Cardiac muscle cell (in vitro differentiated cells and primary cell): Measurements from ENCODE around the gene KPNA4. TPM values are rescaled to one million over a fixed set of nuclear protein-coding genes. Genes with fewer than 3 reads are reported as not detected.

Experiments
- DNase-seq, 2 donors: peaks; one replicate each; pipeline versions ENCODE4 v3.0.0 to v3.0.0-alpha.2; 2010 to 2017; ENCODE audit warnings: low read depth in 1 of 2, low spot score in 1 of 2
- H3K27ac ChIP-seq: fragments of 200-600 bp; sonication (generic); 2 replicates; pipeline ENCODE4 v1.5.1; 2016
- H3K27me3 ChIP-seq: fragments of 200-600 bp; sonication (generic); 2 replicates; pipeline ENCODE4 v1.6.0; 2016; ENCODE audit warnings: control low read depth
- H3K36me3 ChIP-seq: fragments of 200-600 bp; sonication (generic); 2 replicates; pipeline ENCODE4 v1.5.1; 2016; ENCODE audit warnings: control low read depth
- H3K4me1 ChIP-seq: fragments of 200-600 bp; sonication (generic); 2 replicates; pipeline ENCODE4 v1.8.1; 2017; ENCODE audit warnings: low read depth, mild to moderate bottlenecking, mixed run types
- H3K4me3 ChIP-seq: fragments of 200-600 bp; sonication (generic); 2 replicates; pipeline ENCODE4 v1.5.1; 2016; ENCODE audit warnings: mild to moderate bottlenecking
- H3K9me3 ChIP-seq: fragments of 200-600 bp; sonication (generic); 2 replicates; pipeline ENCODE4 v1.5.1; 2017; ENCODE audit warnings: low read depth, mild to moderate bottlenecking, control low read depth
- polyA plus RNA-seq: library from polyadenylated mRNA; unstranded; fragments of >200 nt; fragmentation: Nextera tagmentation; extraction: Ambion mirVana; gene quantifications from 2 replicates; pipeline ENCODE4 v1.2.1, GENCODE V29; 2016
- total RNA-seq: library from RNA; depleted of rRNA; stranded (reverse); fragments of >200 nt; gene quantifications from 2 replicates; pipeline ENCODE4 v1.2.3, GENCODE V29; 2016
- TF ChIP-seq, protein P1 (sequence below): IDR thresholded peaks from 2 replicates; pipeline ENCODE4 v1.5.1; 2012; ENCODE audit warnings: low read depth, mild to moderate bottlenecking, low read length

KPNA4 gene
- total and polyA plus RNA-seq, 2 experiments from 2014 or later: 11.7 to 18.5 TPM

DNA sequence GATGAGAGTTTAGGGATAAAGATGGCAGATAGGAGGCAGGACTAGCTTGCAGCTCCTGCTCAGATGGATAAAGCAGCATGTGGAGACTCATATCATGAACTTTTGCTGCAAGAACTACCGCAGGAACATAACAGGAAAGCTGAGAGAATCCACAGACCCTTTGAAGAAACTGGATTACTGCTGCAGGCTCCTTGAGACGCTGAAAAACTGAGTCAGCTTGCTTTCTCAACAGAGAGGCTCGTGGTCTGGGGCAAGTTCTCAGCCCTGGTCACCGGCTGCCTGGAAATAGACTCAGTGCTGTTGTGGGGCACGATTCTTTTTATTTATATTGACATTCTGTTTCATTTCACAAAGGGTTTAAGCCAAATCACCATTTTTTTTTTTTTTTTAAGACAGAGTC lies 87.0 kb downstream of the KPNA4 start:
- H3K4me1 ChIP-seq: no peaks in the 10 kb centered on the region
- H3K27me3 ChIP-seq: no peaks in the 10 kb centered on the region
- TF ChIP-seq, protein P1, sequence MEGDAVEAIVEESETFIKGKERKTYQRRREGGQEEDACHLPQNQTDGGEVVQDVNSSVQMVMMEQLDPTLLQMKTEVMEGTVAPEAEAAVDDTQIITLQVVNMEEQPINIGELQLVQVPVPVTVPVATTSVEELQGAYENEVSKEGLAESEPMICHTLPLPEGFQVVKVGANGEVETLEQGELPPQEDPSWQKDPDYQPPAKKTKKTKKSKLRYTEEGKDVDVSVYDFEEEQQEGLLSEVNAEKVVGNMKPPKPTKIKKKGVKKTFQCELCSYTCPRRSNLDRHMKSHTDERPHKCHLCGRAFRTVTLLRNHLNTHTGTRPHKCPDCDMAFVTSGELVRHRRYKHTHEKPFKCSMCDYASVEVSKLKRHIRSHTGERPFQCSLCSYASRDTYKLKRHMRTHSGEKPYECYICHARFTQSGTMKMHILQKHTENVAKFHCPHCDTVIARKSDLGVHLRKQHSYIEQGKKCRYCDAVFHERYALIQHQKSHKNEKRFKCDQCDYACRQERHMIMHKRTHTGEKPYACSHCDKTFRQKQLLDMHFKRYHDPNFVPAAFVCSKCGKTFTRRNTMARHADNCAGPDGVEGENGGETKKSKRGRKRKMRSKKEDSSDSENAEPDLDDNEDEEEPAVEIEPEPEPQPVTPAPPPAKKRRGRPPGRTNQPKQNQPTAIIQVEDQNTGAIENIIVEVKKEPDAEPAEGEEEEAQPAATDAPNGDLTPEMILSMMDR: no peak
- H3K27ac ChIP-seq: no peak overlapping the region
- H3K36me3 ChIP-seq: no peaks in the 10 kb centered on the region
- peak in 1 of 2 donors; percentile 48 for DNase-seq
- H3K9me3 ChIP-seq: no peaks in the 10 kb centered on the region
- no peak overlapping the region for H3K4me3 ChIP-seq

DNA sequence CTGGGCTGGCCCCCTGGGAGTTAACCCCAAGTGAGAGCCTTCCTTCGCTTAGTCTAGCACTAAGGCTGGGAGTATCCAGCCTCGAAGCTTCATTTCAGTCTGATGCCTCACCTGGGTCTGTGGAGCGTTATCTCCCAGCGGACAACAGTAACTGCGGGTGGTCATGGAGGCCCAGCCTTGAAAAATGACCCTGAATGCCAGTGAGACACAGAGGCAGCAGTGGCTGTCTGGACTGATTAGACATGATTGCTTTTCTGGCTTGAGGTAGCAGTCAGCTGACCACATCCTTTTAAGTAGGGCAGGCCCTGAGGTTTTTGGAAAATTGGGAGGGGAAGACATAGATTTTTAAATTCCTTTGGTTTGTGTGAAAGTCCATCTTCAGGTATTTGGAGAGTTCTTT lies 87.6 kb downstream of the KPNA4 start:
- DNase-seq: peak in 1 of 2 donors; percentile 2
- H3K4me3 ChIP-seq: no peak overlapping the region
- TF ChIP-seq, protein P1: no peak
- H3K9me3 ChIP-seq: no peaks in the 10 kb centered on the region
- no peaks in the 10 kb centered on the region for H3K4me1 ChIP-seq
- H3K36me3 ChIP-seq: no peaks in the 10 kb centered on the region
- no peaks in the 10 kb centered on the region for H3K27me3 ChIP-seq
- H3K27ac ChIP-seq: no peak overlapping the region

DNA sequence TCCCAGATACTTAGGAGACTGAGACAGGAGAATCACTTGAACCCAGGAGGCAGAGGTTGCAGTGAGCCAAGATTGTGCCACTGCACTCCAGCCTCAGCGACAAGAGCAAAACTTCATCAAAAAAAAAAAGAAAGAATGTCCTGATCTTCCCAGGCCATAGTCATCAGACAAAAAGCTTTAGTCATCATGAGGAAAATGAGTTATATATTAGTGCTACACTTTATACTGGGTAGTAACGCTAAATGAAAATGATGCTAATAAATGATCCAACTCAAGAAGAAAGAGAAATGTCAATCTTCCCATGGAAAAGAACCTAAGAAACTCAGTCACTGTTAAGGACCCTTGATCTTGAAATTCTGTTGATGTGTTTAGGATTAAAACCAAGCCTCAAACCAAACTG lies 89.5 kb downstream of the KPNA4 start:
- H3K36me3 ChIP-seq: no peaks in the 10 kb centered on the region
- TF ChIP-seq, protein P1: no peak
- no peaks in the 10 kb centered on the region for H3K27me3 ChIP-seq
- no peak overlapping the region for H3K27ac ChIP-seq
- H3K9me3 ChIP-seq: no peaks in the 10 kb centered on the region
- H3K4me3 ChIP-seq: no peak overlapping the region
- DNase-seq: no peak
- no peaks in the 10 kb centered on the region for H3K4me1 ChIP-seq

DNA sequence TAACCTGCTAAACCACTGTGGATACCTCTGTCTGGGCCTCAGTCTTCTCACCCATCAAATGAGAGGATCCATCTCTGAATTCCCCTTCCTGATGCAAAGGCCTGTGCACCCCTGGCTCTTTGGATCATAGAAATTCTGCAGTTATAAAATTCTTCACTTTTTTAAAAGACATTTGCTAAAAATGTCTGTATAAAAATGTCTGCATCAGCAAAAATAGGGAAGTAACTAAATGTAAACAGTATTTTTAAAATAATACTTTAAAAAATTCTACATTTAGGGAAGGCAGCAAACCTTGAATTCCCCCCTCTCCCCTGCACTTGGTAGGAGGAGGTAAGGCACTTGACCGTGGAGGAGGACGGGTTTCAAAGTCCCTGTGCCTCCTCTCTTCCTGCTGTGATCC lies 90.2 kb downstream of the KPNA4 start:
- Histone ChIP-seq H3K9me3 (no peaks in the 10 kb centered on the region), H3K4me3 (no peak overlapping the region), H3K27ac (no peak overlapping the region), H3K27me3 (no peaks in the 10 kb centered on the region), H3K36me3 (no peaks in the 10 kb centered on the region), H3K4me1 (no peaks in the 10 kb centered on the region)
- no peak for DNase-seq
- TF ChIP-seq, protein P1: no peak

DNA sequence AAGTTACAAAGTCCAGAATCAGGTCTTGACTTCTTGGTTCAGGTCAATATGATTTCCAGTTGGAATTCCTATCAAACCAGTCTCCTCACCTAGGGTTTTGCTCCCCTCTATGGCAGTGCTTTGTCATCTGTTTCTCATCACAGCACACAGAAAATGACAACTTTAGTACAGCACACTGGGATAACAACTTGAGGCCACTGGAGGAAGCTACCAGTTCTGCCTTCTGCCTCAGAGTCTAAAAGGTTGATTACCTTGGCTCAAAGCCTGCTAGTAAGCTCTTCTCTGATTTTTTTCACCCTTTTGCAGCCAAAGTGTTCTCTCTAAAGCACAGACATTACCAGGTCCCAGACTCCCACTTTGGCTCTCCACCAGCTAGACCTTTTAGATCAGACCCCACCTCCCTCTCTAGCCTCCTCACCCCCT lies 90.9 kb downstream of the KPNA4 start:
- Histone ChIP-seq H3K27ac (no peak overlapping the region), H3K36me3 (no peaks in the 10 kb centered on the region), H3K4me3 (no peak overlapping the region), H3K4me1 (no peaks in the 10 kb centered on the region), H3K27me3 (no peaks in the 10 kb centered on the region), H3K9me3 (no peaks in the 10 kb centered on the region)
- peak in 1 of 2 donors; percentile 49 for DNase-seq
- TF ChIP-seq, protein P1: no peak

DNA sequence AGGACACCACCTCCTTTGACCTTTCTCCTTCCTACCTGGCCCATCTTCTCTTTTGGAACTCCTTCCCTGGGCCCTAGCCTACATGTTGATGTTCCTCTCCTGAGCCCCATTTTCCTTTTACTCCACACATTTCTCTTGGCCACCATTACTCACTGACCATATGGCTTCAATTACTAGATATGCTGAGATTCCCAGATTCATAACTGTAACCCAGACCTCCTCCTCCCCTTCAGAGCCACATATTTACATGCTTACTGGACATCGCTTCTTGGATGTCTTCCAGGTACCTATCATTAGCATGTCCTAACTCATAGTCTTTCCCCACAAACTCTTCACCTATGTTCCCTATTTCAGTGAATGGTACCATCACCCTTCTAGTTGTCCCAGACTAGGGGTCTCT lies 91.4 kb downstream of the KPNA4 start:
- H3K27ac ChIP-seq: no peak overlapping the region
- H3K4me3 ChIP-seq: no peak overlapping the region
- no peaks in the 10 kb centered on the region for H3K9me3 ChIP-seq
- DNase-seq: peak in 1 of 2 donors; percentile 89
- TF ChIP-seq, protein P1: no peak
- H3K4me1 ChIP-seq: no peaks in the 10 kb centered on the region
- H3K36me3 ChIP-seq: no peaks in the 10 kb centered on the region
- H3K27me3 ChIP-seq: no peaks in the 10 kb centered on the region
